Stomach (tissue), 9 donors: ENCODE data around the gene SCCPDH. TPM values are rescaled to one million over a fixed set of nuclear protein-coding genes. Genes with fewer than 3 reads are reported as not detected.
"Not testable (repeated sequence)": the region's sequence is repeated elsewhere in the genome, so short reads cannot be mapped to it uniquely, and the experiment has no call there.

Experiments used
- DNase-seq, 2 donors: peaks; one replicate each; pipeline versions ENCODE4 v3.0.0 to v3.0.0-alpha.2; 2013 to 2019
- H3K27ac ChIP-seq, 5 donors: fragments of 200-600 bp in 4 of 5; sonication (generic) in 4 of 5; one replicate each; pipeline ENCODE4 v1.5.1; 2013 to 2019; ENCODE audit warnings: mild to moderate bottlenecking in 1 of 5, moderate library complexity in 1 of 5
- H3K27me3 ChIP-seq, 3 donors: fragments of 200-600 bp; sonication (generic); one replicate each; pipeline ENCODE4 v1.5.1; 2017 to 2019; ENCODE audit warnings: mixed run types in 1 of 3
- H3K36me3 ChIP-seq, 4 donors: fragments of 200-600 bp; sonication (generic); 1 replicate in 3 of 4; 2 replicates in 1 of 4; pipeline ENCODE4 v1.5.1; 2016 to 2019
- H3K4me1 ChIP-seq, 4 donors: fragments of 200-600 bp; sonication (generic); one replicate each; pipeline ENCODE4 v1.5.1; 2016 to 2019
- H3K4me3 ChIP-seq, 4 donors: fragments of 200-600 bp; sonication (generic) in 3 of 4; one replicate each; pipeline ENCODE4 v1.5.1; 2016 to 2019; ENCODE audit warnings: mild to moderate bottlenecking in 1 of 4
- H3K9me3 ChIP-seq, 4 donors: fragments of 200-600 bp; sonication (generic); one replicate each; pipeline ENCODE4 v1.5.1; 2016 to 2019
- EP300 ChIP-seq: sonication (generic); formaldehyde crosslinking; IDR thresholded peaks from one replicate; pipeline ENCODE4 v1.6.1; 2017; ENCODE audit warnings: antibody characterized with exemption
- POLR2A ChIP-seq, 4 donors: fragments of 450-650 bp; IDR thresholded peaks; one replicate each; pipeline ENCODE4 v1.6.1; 2016; ENCODE audit warnings: antibody characterized with exemption in 4 of 4, control low read depth in 2 of 4, mild to moderate bottlenecking in 1 of 4, moderate library complexity in 1 of 4
- POLR2AphosphoS5 ChIP-seq, 3 donors: sonication (generic); formaldehyde crosslinking; IDR thresholded peaks; one replicate each; pipeline ENCODE4 v1.6.1; 2016; ENCODE audit warnings: antibody characterized with exemption in 3 of 3
- WGBS, 5 donors: extraction: QIAGEN DNeasy Blood & Tissue Kit in 3 of 5; methylation state at CpG; one replicate each; pipeline versions ENCODE4 v1.1.5 to v1.1.7; 2013 to 2018; 5-methylcytosine and 5-hydroxymethylcytosine counted together
- intact Hi-C: fragments of 100-400 bp; cut with DNase I; formaldehyde crosslinking; loops from one replicate; pipeline ENCODE4 v1.15.1; 2023; ENCODE audit warnings: low total_unique reads
- polyA plus RNA-seq, 3 donors: library from polyadenylated mRNA; stranded (reverse); fragments of 200-250 nt; gene quantifications; one replicate each; pipeline ENCODE4 v1.2.3, GENCODE V29; 2013
- total RNA-seq, 5 donors: library from RNA; depleted of rRNA; stranded (reverse); fragments of >200 nt; gene quantifications; one replicate each; pipeline versions ENCODE4 v1.1.0 to v1.2.3, GENCODE V29; 2014 to 2016
- TF ChIP-seq, protein P1 (sequence below), 7 experiments: fragments of 450-650 bp in 4 of 7; fragments of 200-600 bp in 3 of 7; sonication (generic) in 3 of 7; IDR thresholded peaks; one replicate each; pipeline ENCODE4 v1.5.1; 2016 to 2019; ENCODE audit warnings: antibody characterized with exemption in 7 of 7, control low read depth in 2 of 7, mild to moderate bottlenecking in 1 of 7
- donor health status: healthy with polysubstance abuse.
- donor health status: Bipolar disorder and iron deficiency.
- donor health status: healthy.

Gene SCCPDH
- total and polyA plus RNA-seq, 8 donors = 13.4 to 66.3 (median 20.7) TPM

DNA sequence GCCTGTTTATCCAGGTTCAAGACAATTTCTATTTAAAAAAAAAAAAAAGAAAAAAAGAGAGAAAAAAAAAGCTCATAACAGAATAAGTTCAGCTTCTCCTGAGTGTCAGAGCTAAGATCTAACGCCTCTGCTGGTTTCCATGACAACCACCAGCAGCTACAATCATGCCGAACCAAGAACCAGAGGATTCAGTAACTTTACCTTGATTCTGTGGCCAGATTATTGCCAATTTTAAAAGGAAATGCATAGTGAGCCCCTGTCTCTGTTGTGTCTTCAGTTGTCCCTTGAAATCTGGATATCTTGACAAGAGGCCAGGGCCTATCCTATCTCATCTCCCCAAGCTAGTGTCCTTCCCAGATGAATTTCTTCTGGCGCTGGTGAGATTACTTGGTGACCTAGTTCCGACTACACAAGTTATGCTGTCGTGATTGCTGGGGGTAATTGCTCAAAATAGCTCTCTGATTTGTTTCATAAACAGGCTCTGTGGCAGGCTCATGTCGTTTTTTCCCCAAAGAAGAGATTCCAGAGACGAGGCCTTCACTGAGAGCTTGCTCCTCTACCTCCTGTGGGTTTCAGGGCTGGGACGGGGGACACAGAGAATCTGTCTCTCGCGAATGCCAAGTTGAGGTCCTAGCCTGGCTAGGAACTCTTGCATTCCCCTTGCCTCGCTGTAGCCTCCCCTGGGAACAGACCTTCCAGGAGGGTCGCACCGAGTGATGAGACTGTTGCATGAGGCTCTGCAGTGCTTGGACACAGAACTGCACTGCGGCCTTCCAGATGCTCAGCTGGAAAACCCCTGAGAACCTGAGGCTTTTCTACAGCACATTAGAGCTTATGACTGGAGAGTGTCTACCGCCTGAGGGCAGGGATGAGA is 32.4 kb upstream of the SCCPDH start:
- Histone ChIP-seq H3K27ac (peak overlapping the region in 2 of 5 donors; percentile 42 to 47), H3K27me3 (no peaks in the 10 kb centered on the region), H3K9me3 (peaks cover 0 to 9% (median 1%) of the 10 kb centered on the region in 4 donors), H3K36me3 (no peaks in the 10 kb centered on the region), H3K4me1 (peaks cover 0 to 23% (median 19%) of the 10 kb centered on the region in 4 donors), H3K4me3 (no peak overlapping the region)
- 68 to 78% (median 74%) methylated on average over 15 of the region's 15 CpGs for WGBS, 5 donors
- TF ChIP-seq EP300 (no peak), POLR2AphosphoS5 (IDR thresholded peaks at IDR 0.05) (no peak), POLR2A (IDR thresholded peaks at IDR 0.05) (no peak)
- TF ChIP-seq, protein P1, sequence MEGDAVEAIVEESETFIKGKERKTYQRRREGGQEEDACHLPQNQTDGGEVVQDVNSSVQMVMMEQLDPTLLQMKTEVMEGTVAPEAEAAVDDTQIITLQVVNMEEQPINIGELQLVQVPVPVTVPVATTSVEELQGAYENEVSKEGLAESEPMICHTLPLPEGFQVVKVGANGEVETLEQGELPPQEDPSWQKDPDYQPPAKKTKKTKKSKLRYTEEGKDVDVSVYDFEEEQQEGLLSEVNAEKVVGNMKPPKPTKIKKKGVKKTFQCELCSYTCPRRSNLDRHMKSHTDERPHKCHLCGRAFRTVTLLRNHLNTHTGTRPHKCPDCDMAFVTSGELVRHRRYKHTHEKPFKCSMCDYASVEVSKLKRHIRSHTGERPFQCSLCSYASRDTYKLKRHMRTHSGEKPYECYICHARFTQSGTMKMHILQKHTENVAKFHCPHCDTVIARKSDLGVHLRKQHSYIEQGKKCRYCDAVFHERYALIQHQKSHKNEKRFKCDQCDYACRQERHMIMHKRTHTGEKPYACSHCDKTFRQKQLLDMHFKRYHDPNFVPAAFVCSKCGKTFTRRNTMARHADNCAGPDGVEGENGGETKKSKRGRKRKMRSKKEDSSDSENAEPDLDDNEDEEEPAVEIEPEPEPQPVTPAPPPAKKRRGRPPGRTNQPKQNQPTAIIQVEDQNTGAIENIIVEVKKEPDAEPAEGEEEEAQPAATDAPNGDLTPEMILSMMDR (IDR thresholded peaks at IDR 0.05) = no peak
- intact Hi-C loops = loop anchor here (10.0 kb wide), 1 partner anchor 187 kb away; the partner anchor contains the start of gene SMYD3
- no peak for DNase-seq

DNA sequence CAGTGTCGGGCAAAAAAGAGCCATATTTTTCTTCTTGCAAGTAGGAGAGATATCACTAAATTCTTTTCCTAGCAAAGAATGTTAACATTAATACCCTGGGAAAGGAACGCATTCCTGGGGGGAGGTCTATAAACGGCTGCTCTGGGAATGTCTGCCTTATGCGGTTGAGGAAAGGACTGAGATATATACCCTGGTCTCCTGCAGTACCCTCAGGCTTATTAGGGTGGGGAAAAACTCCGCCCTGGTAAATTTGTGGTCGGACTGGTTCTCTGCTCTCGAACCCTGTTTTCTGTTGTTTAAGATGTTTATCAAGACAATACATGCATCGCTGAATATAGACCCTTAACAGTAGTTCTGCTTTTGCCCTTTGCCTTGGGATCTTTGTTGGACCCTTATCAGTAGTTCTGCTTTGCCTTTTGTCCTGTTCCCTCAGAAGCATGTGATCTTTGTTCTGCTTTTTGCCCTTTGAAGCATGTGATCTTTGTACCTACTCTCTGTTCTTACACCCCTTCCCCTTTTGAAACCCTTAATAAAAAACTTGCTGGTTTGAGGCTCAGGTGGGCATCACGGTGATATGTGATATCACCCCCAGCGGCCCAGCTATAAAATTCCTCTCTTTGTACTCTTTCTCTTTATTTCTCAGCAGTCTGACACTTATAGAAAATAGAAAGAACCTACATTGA is 29.9 kb upstream of the SCCPDH start:
- intact Hi-C loops = loop anchor here (10.0 kb wide), 1 partner anchor 190 kb away; the partner anchor contains the start of gene SMYD3
- peaks cover 5 to 31% (median 28%) of the 10 kb centered on the region in 4 donors for H3K4me1 ChIP-seq
- 83 to 93% (median 89%) methylated on average over 10 of the region's 10 CpGs for WGBS, 5 donors
- not testable (repeated sequence) for H3K9me3 ChIP-seq, DNase-seq, H3K27ac ChIP-seq, H3K4me3 ChIP-seq, H3K36me3 ChIP-seq, H3K27me3 ChIP-seq

DNA sequence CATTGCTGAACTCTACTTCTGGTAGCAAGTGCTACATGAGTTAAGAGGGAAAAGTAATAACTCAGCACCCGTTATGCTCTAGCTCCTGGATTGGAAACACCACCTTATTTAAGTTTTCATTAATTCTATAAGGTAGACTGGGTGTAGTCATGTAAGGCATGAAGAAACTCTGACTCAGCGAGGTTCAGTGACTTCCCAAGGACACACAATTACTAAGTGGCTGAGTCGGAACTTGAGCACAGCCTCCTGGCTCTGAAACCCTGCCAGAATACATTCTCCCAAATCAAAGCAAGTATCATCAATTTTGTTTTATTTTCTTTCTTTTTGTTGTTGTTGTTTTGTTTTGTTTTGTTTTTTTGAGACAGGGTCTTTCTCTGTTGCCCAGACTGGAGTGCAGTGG is 29.1 kb upstream of the SCCPDH start:
- no peak for DNase-seq
- Histone ChIP-seq H3K4me3 (no peak overlapping the region), H3K27ac (no peak overlapping the region), H3K4me1 (peaks cover 5 to 27% (median 21%) of the 10 kb centered on the region in 4 donors), H3K36me3 (no peaks in the 10 kb centered on the region), H3K27me3 (no peaks in the 10 kb centered on the region), H3K9me3 (peaks cover 0 to 9% (median 1%) of the 10 kb centered on the region in 4 donors)
- 79 to 93% (median 80%) methylated on average over 3 of the region's 3 CpGs for WGBS, 5 donors
- intact Hi-C loops = loop anchor here (10.0 kb wide), 1 partner anchor 190 kb away; the partner anchor contains the start of gene SMYD3
- no peak for TF ChIP-seq EP300
- TF ChIP-seq POLR2AphosphoS5 (IDR thresholded peaks at IDR 0.05) = no peak
- TF ChIP-seq, protein P1 (IDR thresholded peaks at IDR 0.05) = no peak
- TF ChIP-seq POLR2A (IDR thresholded peaks at IDR 0.05) = no peak

DNA sequence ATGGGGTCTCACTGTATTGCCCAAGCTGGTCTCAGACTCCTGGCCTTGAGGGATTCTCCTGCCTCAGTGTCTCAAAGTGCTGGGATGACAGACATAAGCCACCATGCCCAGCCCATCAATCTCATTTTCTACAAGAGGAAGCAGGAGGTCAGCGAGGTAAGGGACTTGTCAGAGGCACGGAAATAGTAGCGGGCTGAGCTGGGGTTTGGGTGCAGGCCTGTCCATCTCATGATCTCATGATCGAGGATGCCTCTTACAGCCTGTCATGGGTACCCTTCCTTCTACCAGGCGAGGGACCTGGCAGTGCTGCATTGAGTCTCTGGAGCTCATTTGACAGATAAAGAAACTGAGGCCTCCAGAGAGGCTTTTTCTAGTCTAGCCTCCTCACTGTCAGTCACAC is 28.5 kb upstream of the SCCPDH start:
- Histone ChIP-seq H3K4me3 (no peak overlapping the region), H3K9me3 (peaks cover 0 to 9% (median 1%) of the 10 kb centered on the region in 4 donors), H3K36me3 (no peaks in the 10 kb centered on the region), H3K27ac (no peak overlapping the region), H3K27me3 (no peaks in the 10 kb centered on the region), H3K4me1 (peaks cover 5 to 24% (median 19%) of the 10 kb centered on the region in 4 donors)
- no peak for DNase-seq
- intact Hi-C loops = loop anchor here (10.0 kb wide), 1 partner anchor 191 kb away; the partner anchor contains the start of gene SMYD3
- 94 to 97% (median 96%) methylated on average over 5 of the region's 5 CpGs for WGBS, 5 donors
- TF ChIP-seq, protein P1 (IDR thresholded peaks at IDR 0.05) = no peak
- TF ChIP-seq POLR2A (IDR thresholded peaks at IDR 0.05) (no peak), POLR2AphosphoS5 (IDR thresholded peaks at IDR 0.05) (no peak), EP300 (no peak)
